Spinal cord (tissue), 10 donors: ENCODE measurements around the gene MSRB2. TPM values are rescaled to one million over a fixed set of nuclear protein-coding genes. Genes with fewer than 3 reads are reported as not detected.
"Not testable (repeated sequence)": the region's sequence is repeated elsewhere in the genome, so short reads cannot be mapped to it uniquely, and the experiment has no call there.

ENCODE experiments used
- DNase-seq, 6 donors: peaks; one replicate each; pipeline versions ENCODE4 v3.0.0 to v3.0.0-alpha.2; 2013 to 2015; ENCODE audit warnings: low spot score in 6 of 6, low read depth in 4 of 6
- H3K27ac ChIP-seq: one replicate; pipeline ENCODE4 v1.5.1; 2013; ENCODE audit warnings: low read depth, low read length, control low read depth
- H3K27me3 ChIP-seq: one replicate; pipeline ENCODE4 v1.6.1; 2013; ENCODE audit warnings: low read length; ENCODE audit not compliant: control insufficient read depth, insufficient read depth
- H3K36me3 ChIP-seq: one replicate; pipeline ENCODE4 v1.6.1; 2013; ENCODE audit warnings: low read length; ENCODE audit not compliant: control insufficient read depth, insufficient read depth
- H3K4me1 ChIP-seq: one replicate; pipeline ENCODE4 v1.6.1; 2013; ENCODE audit warnings: low read length; ENCODE audit not compliant: control insufficient read depth, insufficient read depth
- H3K4me3 ChIP-seq: one replicate; pipeline ENCODE4 v1.5.1; 2013; ENCODE audit warnings: low read depth, low read length, control low read depth
- H3K9me3 ChIP-seq: one replicate; pipeline ENCODE4 v1.6.1; 2013; ENCODE audit warnings: low read length; ENCODE audit not compliant: control insufficient read depth, insufficient read depth
- WGBS: methylation state at CpG from one replicate; pipeline ENCODE4 v1.1.5; 2013; ENCODE audit warnings: missing lambda C conversion rate; ENCODE audit not compliant: insufficient coverage; 5-methylcytosine and 5-hydroxymethylcytosine counted together
- polyA plus RNA-seq, 2 donors: library from polyadenylated mRNA; unstranded; fragments of 120-200 nt; gene quantifications; one replicate each; pipeline ENCODE4 v1.2.1, GENCODE V29; 2013; ENCODE audit not compliant: insufficient read length in 2 of 2
- total RNA-seq, 2 donors: library from RNA; depleted of rRNA in 1 of 2; stranded (reverse); fragments of 120-200 nt in 1 of 2; fragments of >200 nt in 1 of 2; gene quantifications; one replicate each; pipeline versions ENCODE4 v1.2.3 to v1.2.4, GENCODE V29; 2013 to 2014
- donor health status: healthy.

MSRB2 gene
- total and polyA plus RNA-seq, 4 donors, result 19.6 to 46.9 (median 35.7) TPM

DNA sequence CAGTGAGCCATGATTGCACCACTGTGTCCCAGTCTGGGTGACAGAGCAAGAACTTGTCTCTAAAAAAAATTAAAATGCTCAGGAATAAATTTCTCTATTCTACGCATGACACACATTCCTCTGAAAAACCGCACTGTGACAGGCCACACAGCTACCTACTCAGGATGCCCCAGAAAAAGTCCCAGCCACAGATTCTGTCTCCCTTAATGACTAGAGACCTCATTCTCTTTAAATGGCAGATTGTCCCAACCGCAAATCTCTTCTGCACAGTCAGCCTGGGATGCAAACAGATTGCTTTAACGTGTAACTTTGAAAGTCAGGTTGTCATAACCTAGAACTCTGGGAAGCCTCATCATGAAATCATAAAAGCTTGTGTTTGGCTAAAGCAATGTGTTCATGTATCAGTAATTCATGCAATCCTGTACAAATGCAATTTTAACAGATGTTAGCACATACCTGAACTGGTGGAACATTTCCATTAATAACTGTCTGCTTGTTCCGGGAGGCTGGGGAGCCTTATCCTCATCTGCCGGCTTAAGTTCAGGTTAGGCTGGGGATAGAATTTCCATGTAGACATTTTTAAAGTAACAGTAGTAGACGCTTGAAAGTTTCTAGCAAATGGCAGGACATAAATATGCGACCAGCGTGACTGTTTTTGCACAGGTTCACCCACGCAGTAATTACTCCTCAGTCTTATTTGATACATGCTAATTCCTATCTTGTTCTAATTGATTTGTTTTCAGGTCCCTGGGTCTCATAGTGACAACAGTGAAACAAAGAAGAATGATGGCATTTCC is 26.2 kb upstream of the MSRB2 start:
- H3K9me3 ChIP-seq, result no peaks in the 10 kb centered on the region
- H3K4me1 ChIP-seq, result peaks cover 4% of the 10 kb centered on the region
- H3K27me3 ChIP-seq, result no peaks in the 10 kb centered on the region
- no peak overlapping the region for H3K4me3 ChIP-seq
- DNase-seq, result no peak
- H3K36me3 ChIP-seq, result no peaks in the 10 kb centered on the region
- WGBS, result 75% methylated on average over 7 of the region's 10 CpGs
- H3K27ac ChIP-seq, result no peak overlapping the region

DNA sequence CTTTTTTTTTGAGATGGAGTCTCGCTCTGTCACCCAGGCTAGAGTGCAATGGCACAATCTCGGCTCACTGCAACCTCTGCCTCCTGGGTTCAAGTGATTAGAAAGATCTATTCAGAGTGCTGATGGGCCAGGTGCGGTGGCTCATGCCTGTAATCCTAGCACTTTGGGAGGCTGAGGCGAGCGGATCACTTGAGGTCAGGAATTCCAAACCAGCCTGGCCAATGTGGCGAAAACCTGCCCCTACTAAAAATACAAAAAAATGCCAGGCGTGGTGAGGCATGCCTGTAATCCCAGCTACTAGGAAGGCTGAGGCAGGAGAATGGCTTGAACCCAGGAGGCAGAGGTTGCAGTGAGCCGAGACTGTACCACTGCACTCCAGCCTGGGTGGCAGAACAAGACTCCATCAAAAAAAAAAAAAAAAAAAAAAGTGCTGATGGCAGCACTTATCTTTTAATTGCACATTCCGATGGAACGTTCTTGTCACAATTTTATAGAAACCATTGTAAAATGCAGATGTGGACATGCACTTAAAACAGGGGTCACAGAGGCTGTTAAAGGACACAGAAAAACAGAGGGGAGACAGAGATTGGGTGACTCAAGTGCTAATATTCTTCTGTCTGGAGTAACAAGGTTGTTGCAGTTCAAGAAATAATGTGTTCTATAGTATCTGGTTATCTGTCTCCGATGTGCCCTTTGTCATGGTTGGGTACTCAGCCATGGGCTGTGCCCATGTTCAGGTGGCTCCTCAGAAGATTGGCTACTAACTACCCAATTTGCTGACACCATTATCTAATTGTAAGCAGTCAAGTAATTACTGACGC is 25.1 kb upstream of the MSRB2 start:
- WGBS, result 88% methylated on average over 6 of the region's 12 CpGs
- not testable (repeated sequence) for H3K36me3 ChIP-seq, H3K27ac ChIP-seq

GRCh38 chr10:23070913-23071218 is 24.5 kb upstream of the MSRB2 start:
- no peaks in the 10 kb centered on the region for H3K27me3 ChIP-seq
- no peak for DNase-seq
- no peak overlapping the region for H3K27ac ChIP-seq
- H3K36me3 ChIP-seq, result no peaks in the 10 kb centered on the region
- WGBS, result 93% methylated on average over 3 of the region's 3 CpGs
- H3K9me3 ChIP-seq, result no peaks in the 10 kb centered on the region
- no peak overlapping the region for H3K4me3 ChIP-seq
- no peaks in the 10 kb centered on the region for H3K4me1 ChIP-seq

More for the DNA sequence above, 25.1 kb upstream of the MSRB2 start:
- H3K9me3 ChIP-seq, H3K4me1 ChIP-seq, H3K4me3 ChIP-seq, H3K27me3 ChIP-seq: not testable (repeated sequence)
- DNase-seq, result peak in 1 of 6 donors; percentile 51

GRCh38 chr10:23072593-23072992 is 22.8 kb upstream of the MSRB2 start:
- not testable (repeated sequence) for DNase-seq, H3K4me3 ChIP-seq, H3K27ac ChIP-seq, H3K4me1 ChIP-seq, H3K9me3 ChIP-seq, H3K27me3 ChIP-seq, H3K36me3 ChIP-seq
- WGBS, result 64% methylated on average over 2 of the region's 3 CpGs

- H3K36me3 ChIP-seq, result no peaks in the 10 kb centered on the region
These were observed 21.9 kb upstream of the MSRB2 start for GRCh38 chr10:23073527-23073926.

GRCh38 chr10:23075672-23076071 is 19.7 kb upstream of the MSRB2 start:
- Histone ChIP-seq H3K36me3 (no peaks in the 10 kb centered on the region), H3K4me1 (no peaks in the 10 kb centered on the region), H3K27me3 (no peaks in the 10 kb centered on the region), H3K9me3 (no peaks in the 10 kb centered on the region), H3K4me3 (no peak overlapping the region), H3K27ac (no peak overlapping the region)
- no peak for DNase-seq
- 80% methylated on average over 1 of the region's 3 CpGs for WGBS

More at GRCh38 chr10:23073527-23073926, 21.9 kb upstream of the MSRB2 start:
- Histone ChIP-seq H3K27ac (no peak overlapping the region), H3K4me1 (no peaks in the 10 kb centered on the region), H3K4me3 (no peak overlapping the region), H3K9me3 (no peaks in the 10 kb centered on the region), H3K27me3 (no peaks in the 10 kb centered on the region)
- no peak for DNase-seq
- WGBS, result 82% methylated on average over 3 of the region's 3 CpGs

DNA sequence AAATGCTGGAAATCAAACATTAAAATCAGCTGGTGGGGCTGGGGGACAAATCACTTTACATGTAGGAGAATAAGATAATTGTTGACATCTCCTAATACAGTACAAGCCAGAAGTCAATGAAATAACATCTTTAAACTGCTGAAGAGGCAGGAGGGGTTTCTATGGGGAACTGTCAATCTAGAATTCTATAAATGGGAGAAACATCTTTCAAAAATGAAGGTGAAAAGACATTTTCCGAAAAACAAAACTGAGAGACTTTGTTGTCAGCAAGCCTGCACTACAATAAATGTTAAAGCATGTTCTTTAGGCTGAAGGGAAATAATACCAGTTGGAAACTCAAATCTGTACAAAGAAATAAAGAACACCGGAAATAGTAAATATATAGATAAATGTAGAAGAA is 17.3 kb upstream of the MSRB2 start:
- no CpG with 5 or more reads among the region's 2 CpGs for WGBS

GRCh38 chr10:23079700-23080099 is 15.7 kb upstream of the MSRB2 start:
- no peaks in the 10 kb centered on the region for H3K4me1 ChIP-seq
- WGBS, result 35% methylated on average over 4 of the region's 4 CpGs
- H3K9me3 ChIP-seq, result no peaks in the 10 kb centered on the region
- H3K27me3 ChIP-seq, result no peaks in the 10 kb centered on the region
- no peaks in the 10 kb centered on the region for H3K36me3 ChIP-seq
- DNase-seq, result no peak
- no peak overlapping the region for H3K4me3 ChIP-seq
- no peak overlapping the region for H3K27ac ChIP-seq

More for the DNA sequence above, 17.3 kb upstream of the MSRB2 start:
- no peak for DNase-seq
- Histone ChIP-seq H3K36me3 (no peaks in the 10 kb centered on the region), H3K27ac (no peak overlapping the region), H3K4me1 (no peaks in the 10 kb centered on the region), H3K27me3 (no peaks in the 10 kb centered on the region), H3K9me3 (no peaks in the 10 kb centered on the region), H3K4me3 (no peak overlapping the region)

GRCh38 chr10:23080262-23080661 is 15.1 kb upstream of the MSRB2 start:
- DNase-seq, result no peak
- H3K36me3 ChIP-seq, result no peaks in the 10 kb centered on the region
- H3K9me3 ChIP-seq, result no peaks in the 10 kb centered on the region
- no peaks in the 10 kb centered on the region for H3K27me3 ChIP-seq
- H3K4me3 ChIP-seq, result no peak overlapping the region
- H3K27ac ChIP-seq, result no peak overlapping the region
- 100% methylated on average over 1 of the region's 7 CpGs for WGBS
- no peaks in the 10 kb centered on the region for H3K4me1 ChIP-seq
